A549 (cell line): ENCODE measurements around the gene NINL. TPM values are rescaled to one million over a fixed set of nuclear protein-coding genes. Genes with fewer than 3 reads are reported as not detected.

Experiments used
- ATAC-seq, 2 experiments: fragments of 200-7000 bp in 1 of 2; fragments of >200 bp in 1 of 2; cut with Nextera tagmentation in 1 of 2; cut with Tn5 transposase in 1 of 2; 3 replicates each; pipeline versions ENCODE4 v1.8.0 to v1.9.1; 2018 to 2020; ENCODE audit warnings: mild to moderate bottlenecking in 1 of 2, moderate library complexity in 1 of 2
- CTCF ChIA-PET: fragments of 300-600 bp; sonication (Branson Sonifier 250); formaldehyde crosslinking; extraction: SDS; loops from one replicate; lab custom pipeline; 2021; ENCODE audit warnings: antibody characterized with exemption, inconsistent platforms; lab: Yijun Ruan, JAX
- POLR2A ChIA-PET: fragments of 350-600 bp; formaldehyde crosslinking; extraction: SDS; loops from one replicate; lab custom pipeline; 2021; ENCODE audit warnings: antibody characterized with exemption, inconsistent platforms; lab: Yijun Ruan, JAX
- DNase-seq, 2 experiments: peaks; one replicate each; pipeline versions ENCODE4 v3.0.0 to v3.0.0-alpha.2; 2011 to 2016; ENCODE audit warnings: low read depth in 1 of 2, low spot score in 1 of 2
- FAIRE-seq: peaks from 2 replicates; lab custom pipeline; 2011; peaks lifted over from hg19 to GRCh38; lab: Jason Lieb, UNC
- H3K27ac ChIP-seq, 2 experiments: fragments of >200 bp; sonication (Bioruptor Twin); formaldehyde crosslinking; 3 replicates each; pipeline ENCODE4 v1.5.1; 2016 to 2017
- H3K4me1 ChIP-seq: fragments of >200 bp; sonication (Bioruptor Twin); formaldehyde crosslinking; 3 replicates; pipeline ENCODE4 v1.6.1; 2016
- H3K4me2 ChIP-seq: fragments of >200 bp; sonication (Bioruptor Twin); formaldehyde crosslinking; 3 replicates; pipeline ENCODE4 v1.6.1; 2016
- H3K4me3 ChIP-seq: fragments of >200 bp; sonication (Bioruptor Twin); formaldehyde crosslinking; 3 replicates; pipeline ENCODE4 v1.5.1; 2016
- H3K9me3 ChIP-seq: fragments of >200 bp; sonication (Bioruptor Twin); formaldehyde crosslinking; 3 replicates; pipeline ENCODE4 v1.6.1; 2016
- ATOH8 ChIP-seq: fragments of 250-450 bp; sonication (Bioruptor Pico); IDR thresholded peaks from 2 replicates; pipeline ENCODE4 v1.5.0; 2020; ENCODE audit warnings: low read depth, mild to moderate bottlenecking, moderate library complexity
- BCL3 ChIP-seq: fragments of >200 bp; sonication (Bioruptor Twin); formaldehyde crosslinking; IDR thresholded peaks from 3 replicates; pipeline ENCODE4 v1.6.1; 2016
- BHLHE40 ChIP-seq: IDR thresholded peaks from 2 replicates; pipeline ENCODE4 v1.6.1; 2012; ENCODE audit warnings: low read depth, low read length, inconsistent platforms
- CBX2 ChIP-seq: fragments of 200-600 bp; sonication (generic); IDR thresholded peaks from 2 replicates; pipeline ENCODE4 v1.6.1; 2016; ENCODE audit warnings: low read depth, mild to moderate bottlenecking, borderline replicate concordance
- CBX8 ChIP-seq: fragments of 200-600 bp; sonication (generic); IDR thresholded peaks from 2 replicates; pipeline ENCODE4 v1.6.1; 2016
- CEBPB ChIP-seq, 2 experiments: fragments of >200 bp in 1 of 2; sonication (Bioruptor Twin) in 1 of 2; formaldehyde crosslinking in 1 of 2; IDR thresholded peaks; 2 replicates each; pipeline ENCODE4 v1.6.1; 2012 to 2016
- CHD2 ChIP-seq: fragments of 150-350 bp; IDR thresholded peaks from 2 replicates; pipeline ENCODE4 v1.6.1; 2014; ENCODE audit warnings: low read length; ENCODE audit not compliant: partially characterized antibody
- CHD4 ChIP-seq: fragments of 200-600 bp; sonication (generic); IDR thresholded peaks from 2 replicates; pipeline ENCODE4 v1.6.1; 2016; ENCODE audit warnings: antibody characterized with exemption, mild to moderate bottlenecking, borderline replicate concordance
- EHF ChIP-seq: fragments of 250-450 bp; sonication (Bioruptor Pico); IDR thresholded peaks from 2 replicates; pipeline ENCODE4 v1.5.0; 2020; ENCODE audit warnings: mild to moderate bottlenecking
- EP300 ChIP-seq, 2 experiments: fragments of >200 bp; sonication (Bioruptor Twin); formaldehyde crosslinking; IDR thresholded peaks; 2 replicates in 1 of 2; 3 replicates in 1 of 2; pipeline ENCODE4 v1.6.1; 2016 to 2017
- FOSB ChIP-seq: fragments of 250-450 bp; sonication (Bioruptor Pico); IDR thresholded peaks from 2 replicates; pipeline ENCODE4 v1.5.0; 2020; ENCODE audit warnings: mild to moderate bottlenecking, moderate library complexity
- FOXS1 ChIP-seq: fragments of 250-450 bp; sonication (Bioruptor Pico); IDR thresholded peaks from 2 replicates; pipeline ENCODE4 v1.5.0; 2020; ENCODE audit warnings: mild to moderate bottlenecking, moderate library complexity
- HDAC2 ChIP-seq: fragments of 200-600 bp; sonication (generic); IDR thresholded peaks from 2 replicates; pipeline ENCODE4 v1.6.1; 2016
- HES2 ChIP-seq: fragments of >200 bp; sonication (Bioruptor Twin); formaldehyde crosslinking; IDR thresholded peaks from 2 replicates; pipeline ENCODE4 v1.6.1; 2016
- HEYL ChIP-seq: fragments of 250-450 bp; sonication (Bioruptor Pico); IDR thresholded peaks from 2 replicates; pipeline ENCODE4 v1.8.0; 2021; ENCODE audit warnings: mild to moderate bottlenecking, moderate library complexity
- HMGXB4 ChIP-seq: fragments of 250-450 bp; sonication (Bioruptor Pico); IDR thresholded peaks from 2 replicates; pipeline ENCODE4 v1.5.0; 2021; ENCODE audit warnings: mild to moderate bottlenecking, moderate library complexity, borderline replicate concordance
- HOXB5 ChIP-seq: fragments of 250-450 bp; sonication (Bioruptor Pico); IDR thresholded peaks from 2 replicates; pipeline ENCODE4 v1.5.0; 2020; ENCODE audit warnings: mild to moderate bottlenecking, moderate library complexity
- JUN ChIP-seq, 2 experiments: fragments of >200 bp; sonication (Bioruptor Twin); formaldehyde crosslinking; IDR thresholded peaks; 2 replicates in 1 of 2; 3 replicates in 1 of 2; pipeline ENCODE4 v1.6.1; 2016 to 2017
- JUNB ChIP-seq: fragments of >200 bp; sonication (Bioruptor Twin); formaldehyde crosslinking; IDR thresholded peaks from 2 replicates; pipeline ENCODE4 v1.6.1; 2016
- MAFK ChIP-seq: fragments of 450-650 bp; IDR thresholded peaks from 2 replicates; pipeline ENCODE4 v1.6.1; 2014; ENCODE audit not compliant: partially characterized antibody
- MAX ChIP-seq: IDR thresholded peaks from 2 replicates; pipeline ENCODE4 v1.6.1; 2012
- NR3C1 ChIP-seq: fragments of >200 bp; sonication (Bioruptor Twin); formaldehyde crosslinking; IDR thresholded peaks from 3 replicates; pipeline ENCODE4 v1.6.1; 2017
- PBX3 ChIP-seq: IDR thresholded peaks from 2 replicates; pipeline ENCODE4 v1.6.1; 2012
- PHF8 ChIP-seq: fragments of 200-600 bp; sonication (generic); IDR thresholded peaks from 2 replicates; pipeline ENCODE4 v1.6.1; 2016; ENCODE audit warnings: low read depth, mild to moderate bottlenecking, antibody characterized with exemption, moderate library complexity, borderline replicate concordance
- REST ChIP-seq: fragments of 200-600 bp; sonication (generic); IDR thresholded peaks from 2 replicates; pipeline ENCODE4 v1.6.1; 2016; ENCODE audit warnings: antibody characterized with exemption, mild to moderate bottlenecking, moderate library complexity
- RFX5 ChIP-seq: fragments of 450-650 bp; IDR thresholded peaks from 2 replicates; pipeline ENCODE4 v1.7.1; 2014; ENCODE audit warnings: antibody characterized with exemption, mild to moderate bottlenecking, moderate library complexity
- SREBF2 ChIP-seq: fragments of 450-650 bp; IDR thresholded peaks from 2 replicates; pipeline ENCODE4 v1.6.1; 2014; ENCODE audit warnings: mild to moderate bottlenecking, moderate library complexity
- TP53 ChIP-seq: fragments of 250-450 bp; sonication (Bioruptor Pico); IDR thresholded peaks from 2 replicates; pipeline ENCODE4 v1.5.0; 2021; ENCODE audit warnings: mild to moderate bottlenecking, moderate library complexity
- WGBS: methylation state at CpG from one replicate; pipeline ENCODE4 v1.1.6; 2017; ENCODE audit errors: missing lambda C conversion rate; 5-methylcytosine and 5-hydroxymethylcytosine counted together
- polyA plus RNA-seq, 4 experiments: library from polyadenylated mRNA; depleted of rRNA in 3 of 4; stranded (reverse); fragments of >200 nt; fragmentation: RNase III in 1 of 4; extraction: RNeasy Plus Mini Kit Qiagen cat#74134 plus additional on column Dnase treatment in 1 of 4; gene quantifications; 2 replicates in 3 of 4; 3 replicates in 1 of 4; pipeline ENCODE4 v1.2.3, GENCODE V29; 2011 to 2017

The NINL gene
- polyA plus RNA-seq, 2 of the 4 experiments (the other 2 are of a cell fraction) = 20.2 to 22.4 TPM

GRCh38 chr20:25479638-25480037 is 105.7 kb downstream of the NINL start:
- Histone ChIP-seq H3K27ac (no peak overlapping the region), H3K9me3 (no peaks in the 10 kb centered on the region), H3K4me3 (no peak overlapping the region), H3K4me2 (no peak overlapping the region), H3K4me1 (no peaks in the 10 kb centered on the region)
- FAIRE-seq (no peak), DNase-seq (no peak), ATAC-seq (no peak)
- TF ChIP-seq JUN (IDR thresholded peaks at IDR 0.05) (no peak), CHD4 (no peak), HMGXB4 (CRISPR knock-in tag) (no peak), HOXB5 (CRISPR knock-in tag) (no peak), MAFK (no peak), PHF8 (no peak), RFX5 (no peak), FOSB (CRISPR knock-in tag) (no peak), EHF (CRISPR knock-in tag) (no peak), TP53 (CRISPR knock-in tag) (no peak), BHLHE40 (no peak), REST (no peak), HDAC2 (no peak), BCL3 (no peak), EP300 (IDR thresholded peaks at IDR 0.05) (no peak)
- ChIA-PET POLR2A (interaction anchor here (0.9 kb wide), 1 partner anchor 8 kb away, joined by 3 read pairs; no protein-coding TSS in a partner anchor), CTCF (interaction anchor here (0.6 to 2.4 kb wide), 5 partner anchors 9 to 121 kb away, joined by 3 to 13 read pairs (median 3); no protein-coding TSS in a partner anchor)
- WGBS = 94% methylated on average over 5 of the region's 5 CpGs

- WGBS = 87% methylated on average over 24 of the region's 24 CpGs
- POLR2A ChIA-PET = interaction anchor here (0.9 kb wide), 1 partner anchor 8 kb away, joined by 3 read pairs; no protein-coding TSS in a partner anchor
- H3K27ac ChIP-seq = no peak overlapping the region
- H3K4me1 ChIP-seq = no peaks in the 10 kb centered on the region
- no peaks in the 10 kb centered on the region for H3K9me3 ChIP-seq
- DNase-seq = no peak
- TF ChIP-seq MAX = no peak
- TF ChIP-seq PHF8 = no peak
- TF ChIP-seq SREBF2 = no peak
- no peak for TF ChIP-seq NR3C1
- no peak for TF ChIP-seq CBX8
- no peak for TF ChIP-seq HEYL (CRISPR knock-in tag)
- TF ChIP-seq JUNB = no peak
- TF ChIP-seq HES2 = no peak
- no peak for TF ChIP-seq EHF (CRISPR knock-in tag)
- no peak for TF ChIP-seq PBX3
- no peak for TF ChIP-seq CHD2
- no peak for TF ChIP-seq CBX2
- no peak for TF ChIP-seq CEBPB (IDR thresholded peaks at IDR 0.05)
- TF ChIP-seq FOSB (CRISPR knock-in tag) = no peak
- TF ChIP-seq FOXS1 = no peak
- no peak for TF ChIP-seq ATOH8 (CRISPR knock-in tag)
- TF ChIP-seq, all 56 proteins: peak for 0
- Histone ChIP-seq H3K4me2 (no peak overlapping the region), H3K4me3 (no peak overlapping the region)
- FAIRE-seq (no peak), ATAC-seq (no peak)
- CTCF ChIA-PET = interaction anchor here (0.6 to 2.4 kb wide), 7 partner anchors 9 to 120 kb away, joined by 3 to 13 read pairs (median 3); no protein-coding TSS in a partner anchor
Measured at GRCh38 chr20:25478889-25479568, 106.3 kb downstream of the NINL start.
